Measurements from ENCODE around the gene FOXN1. TPM values are rescaled to one million over a fixed set of nuclear protein-coding genes. Genes with fewer than 3 reads are reported as not detected.

Gene FOXN1
- total and polyA plus RNA-seq, 2 of the 13 experiments (the other 11 are each of a cell fraction or from before 2014, with no cell fraction given): 0.01 TPM; not detected in 1

DNA sequence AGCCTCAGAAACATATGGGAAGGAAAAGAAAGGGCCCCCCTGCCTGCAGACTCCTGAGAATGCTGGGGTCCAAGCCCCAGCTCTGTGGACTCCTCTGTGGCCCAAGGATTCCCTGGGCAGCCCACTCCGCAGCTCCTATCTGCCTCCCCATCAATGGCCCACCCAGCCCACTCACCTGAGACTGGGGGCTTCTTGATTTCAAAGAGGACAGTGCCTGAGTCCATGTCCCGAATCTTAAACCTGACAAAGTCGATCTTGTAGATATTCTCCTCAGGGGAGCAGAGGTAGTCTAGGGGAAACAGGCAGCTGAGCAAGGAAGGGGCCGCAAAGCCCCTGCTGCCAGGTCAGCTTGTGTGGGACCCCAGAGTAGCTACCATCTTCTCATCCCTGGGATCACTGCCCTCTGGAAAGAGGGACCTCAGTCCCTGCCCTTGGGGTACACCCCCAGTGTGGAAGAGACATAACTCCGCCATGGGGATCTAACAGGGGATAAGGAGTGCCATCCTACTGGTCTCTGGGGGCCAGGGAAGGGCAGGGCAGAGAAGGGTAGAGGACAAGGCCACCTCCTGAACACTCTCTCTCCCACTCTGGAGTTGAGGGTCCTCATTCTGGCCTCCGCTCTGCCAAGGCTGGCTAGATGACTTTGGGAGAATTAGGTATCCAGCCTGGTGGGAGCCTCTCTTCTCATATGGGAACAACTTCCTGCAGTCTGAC is 42.4 kb downstream of the FOXN1 start:
- Histone ChIP-seq H3K36me3 (replicated peaks in 1 of 2; ENCODE audit: control insufficient read depth in 1 of 2, insufficient read depth in 2 of 2, low read length in 2 of 2) (peaks cover 0 to 2% of the 10 kb centered on the region in 2 experiments; a peak in 1 of 5 replicates), H4K20me1 (ENCODE audit: insufficient read depth, low read length) (no peaks in the 10 kb centered on the region), H3K9me3 (ENCODE audit: low read length) (no peaks in the 10 kb centered on the region), H3K79me2 (ENCODE audit: insufficient read depth, low read length) (no peaks in the 10 kb centered on the region), H3K4me2 (ENCODE audit: low read depth, low read length) (no peak overlapping the region), H3K27ac (ENCODE audit: extremely low read length, insufficient read depth, low read length) (no peak overlapping the region), H3K4me3 (replicated peaks in 1 of 3; ENCODE audit: insufficient read depth in 1 of 3, low read depth in 2 of 3, low read length in 3 of 3) (no peak overlapping the region), H3K27me3 (ENCODE audit: control insufficient read depth in 1 of 2, insufficient read depth in 2 of 2, low read length in 2 of 2) (no peaks in the 10 kb centered on the region), H3K4me1 (ENCODE audit: insufficient read depth, low read length) (peaks cover 39% of the 10 kb centered on the region), H3K9ac (ENCODE audit: insufficient read depth, low read depth, low read length) (no peak overlapping the region), H2AFZ (ENCODE audit: low read length) (no peak overlapping the region)
- no peak for ATAC-seq
- in situ Hi-C loops (cut with HindIII; ENCODE audit: extremely low pct_ligation_motif_present, low pct_unique_long_range_greater_than_20kb) (no loop called here), intact Hi-C loops (cut with micrococcal nuclease; ENCODE audit: unreplicated experiment) (loop anchor here (2.0 kb wide), 1 partner anchor 64 kb away; no protein-coding TSS in a partner anchor)
- DNase-seq (ENCODE audit: low spot score): no peak
- no peak for FAIRE-seq
- POLR2A ChIA-PET: no interaction called here
- CTCF ChIA-PET (ENCODE audit: low intra/inter-chr PET ratio, low total read pairs): interaction anchor here (1.1 to 1.9 kb wide), 2 partner anchors 65 to 67 kb away, joined by 3 to 5 read pairs; partner anchors contain the start of gene RSKR
- TF ChIP-seq ZNF3 (CRISPR knock-in tag; IDR thresholded peaks at IDR 0.05) (no peak), ZNF274 (CRISPR knock-in tag; IDR thresholded peaks at IDR 0.05) (peak; percentile 10; the same call in 1 of the 2 replicates), ZNF451 (CRISPR knock-in tag; IDR thresholded peaks at IDR 0.05) (no peak), ZNF598 (CRISPR knock-in tag; IDR thresholded peaks at IDR 0.05; ENCODE audit: borderline replicate concordance) (0 out of 2 replicates have a peak, but pooled peaks have one; percentile 14), RBM39 (IDR thresholded peaks at IDR 0.05; ENCODE audit: low read depth, low read length, poor library complexity, severe bottlenecking) (no peak), REL (CRISPR knock-in tag; conservative IDR thresholded peaks at IDR 0.05) (no peak)
- TF ChIP-seq, protein P1, sequence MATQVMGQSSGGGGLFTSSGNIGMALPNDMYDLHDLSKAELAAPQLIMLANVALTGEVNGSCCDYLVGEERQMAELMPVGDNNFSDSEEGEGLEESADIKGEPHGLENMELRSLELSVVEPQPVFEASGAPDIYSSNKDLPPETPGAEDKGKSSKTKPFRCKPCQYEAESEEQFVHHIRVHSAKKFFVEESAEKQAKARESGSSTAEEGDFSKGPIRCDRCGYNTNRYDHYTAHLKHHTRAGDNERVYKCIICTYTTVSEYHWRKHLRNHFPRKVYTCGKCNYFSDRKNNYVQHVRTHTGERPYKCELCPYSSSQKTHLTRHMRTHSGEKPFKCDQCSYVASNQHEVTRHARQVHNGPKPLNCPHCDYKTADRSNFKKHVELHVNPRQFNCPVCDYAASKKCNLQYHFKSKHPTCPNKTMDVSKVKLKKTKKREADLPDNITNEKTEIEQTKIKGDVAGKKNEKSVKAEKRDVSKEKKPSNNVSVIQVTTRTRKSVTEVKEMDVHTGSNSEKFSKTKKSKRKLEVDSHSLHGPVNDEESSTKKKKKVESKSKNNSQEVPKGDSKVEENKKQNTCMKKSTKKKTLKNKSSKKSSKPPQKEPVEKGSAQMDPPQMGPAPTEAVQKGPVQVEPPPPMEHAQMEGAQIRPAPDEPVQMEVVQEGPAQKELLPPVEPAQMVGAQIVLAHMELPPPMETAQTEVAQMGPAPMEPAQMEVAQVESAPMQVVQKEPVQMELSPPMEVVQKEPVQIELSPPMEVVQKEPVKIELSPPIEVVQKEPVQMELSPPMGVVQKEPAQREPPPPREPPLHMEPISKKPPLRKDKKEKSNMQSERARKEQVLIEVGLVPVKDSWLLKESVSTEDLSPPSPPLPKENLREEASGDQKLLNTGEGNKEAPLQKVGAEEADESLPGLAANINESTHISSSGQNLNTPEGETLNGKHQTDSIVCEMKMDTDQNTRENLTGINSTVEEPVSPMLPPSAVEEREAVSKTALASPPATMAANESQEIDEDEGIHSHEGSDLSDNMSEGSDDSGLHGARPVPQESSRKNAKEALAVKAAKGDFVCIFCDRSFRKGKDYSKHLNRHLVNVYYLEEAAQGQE (IDR thresholded peaks at IDR 0.05; ENCODE audit: borderline replicate concordance in 1 of 2, low read depth in 1 of 2, low read length in 2 of 2): no peak
- TF ChIP-seq, protein P2, sequence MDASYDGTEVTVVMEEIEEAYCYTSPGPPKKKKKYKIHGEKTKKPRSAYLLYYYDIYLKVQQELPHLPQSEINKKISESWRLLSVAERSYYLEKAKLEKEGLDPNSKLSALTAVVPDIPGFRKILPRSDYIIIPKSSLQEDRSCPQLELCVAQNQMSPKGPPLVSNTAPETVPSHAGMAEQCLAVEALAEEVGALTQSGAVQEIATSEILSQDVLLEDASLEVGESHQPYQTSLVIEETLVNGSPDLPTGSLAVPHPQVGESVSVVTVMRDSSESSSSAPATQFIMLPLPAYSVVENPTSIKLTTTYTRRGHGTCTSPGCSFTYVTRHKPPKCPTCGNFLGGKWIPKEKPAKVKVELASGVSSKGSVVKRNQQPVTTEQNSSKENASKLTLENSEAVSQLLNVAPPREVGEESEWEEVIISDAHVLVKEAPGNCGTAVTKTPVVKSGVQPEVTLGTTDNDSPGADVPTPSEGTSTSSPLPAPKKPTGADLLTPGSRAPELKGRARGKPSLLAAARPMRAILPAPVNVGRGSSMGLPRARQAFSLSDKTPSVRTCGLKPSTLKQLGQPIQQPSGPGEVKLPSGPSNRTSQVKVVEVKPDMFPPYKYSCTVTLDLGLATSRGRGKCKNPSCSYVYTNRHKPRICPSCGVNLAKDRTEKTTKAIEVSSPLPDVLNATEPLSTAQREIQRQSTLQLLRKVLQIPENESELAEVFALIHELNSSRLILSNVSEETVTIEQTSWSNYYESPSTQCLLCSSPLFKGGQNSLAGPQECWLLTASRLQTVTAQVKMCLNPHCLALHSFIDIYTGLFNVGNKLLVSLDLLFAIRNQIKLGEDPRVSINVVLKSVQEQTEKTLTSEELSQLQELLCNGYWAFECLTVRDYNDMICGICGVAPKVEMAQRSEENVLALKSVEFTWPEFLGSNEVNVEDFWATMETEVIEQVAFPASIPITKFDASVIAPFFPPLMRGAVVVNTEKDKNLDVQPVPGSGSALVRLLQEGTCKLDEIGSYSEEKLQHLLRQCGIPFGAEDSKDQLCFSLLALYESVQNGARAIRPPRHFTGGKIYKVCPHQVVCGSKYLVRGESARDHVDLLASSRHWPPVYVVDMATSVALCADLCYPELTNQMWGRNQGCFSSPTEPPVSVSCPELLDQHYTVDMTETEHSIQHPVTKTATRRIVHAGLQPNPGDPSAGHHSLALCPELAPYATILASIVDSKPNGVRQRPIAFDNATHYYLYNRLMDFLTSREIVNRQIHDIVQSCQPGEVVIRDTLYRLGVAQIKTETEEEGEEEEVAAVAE (CRISPR knock-in tag; IDR thresholded peaks at IDR 0.05; ENCODE audit: borderline replicate concordance): no peak
- 85% methylated on average over 3 of the region's 6 CpGs for WGBS (ENCODE audit: low lambda C conversion rate)
- no TSS peak for BruUV-seq (replicated peaks)

All from HepG2 (cell line).